Measurements from ENCODE around the gene CCDC51. TPM values are rescaled to one million over a fixed set of nuclear protein-coding genes. Genes with fewer than 3 reads are reported as not detected.

Gene CCDC51
- total and polyA plus RNA-seq, 2 of the 13 experiments (the other 11 are each of a cell fraction or from before 2014, with no cell fraction given), result 18.1 to 29.4 TPM

GRCh38 chr3:48440590-48440958 is 655 bp upstream of the CCDC51 start (continued):
- TF ChIP-seq PHF5A (CRISPR knock-in tag; IDR thresholded peaks at IDR 0.05; ENCODE audit: low read depth, unreplicated experiment), result peak; percentile 4
- no peak for TF ChIP-seq ZNF605 (CRISPR knock-in tag; IDR thresholded peaks at IDR 0.05)
- TF ChIP-seq ZNF749 (CRISPR knock-in tag; IDR thresholded peaks at IDR 0.05; ENCODE audit: borderline replicate concordance), result peak; percentile 1; the same call in 1 of the 2 replicates
- peak; percentile 4 for TF ChIP-seq MEF2D (CRISPR knock-in tag; IDR thresholded peaks at IDR 0.05)
- TF ChIP-seq ZNF142 (CRISPR knock-in tag; IDR thresholded peaks at IDR 0.05), result peak; percentile 5; the same call in 1 of the 2 replicates
- no peak for TF ChIP-seq TEAD3 (CRISPR knock-in tag; optimal IDR thresholded peaks at IDR 0.05; ENCODE audit: borderline replicate concordance)
- no peak for TF ChIP-seq ZNF570 (CRISPR knock-in tag; IDR thresholded peaks at IDR 0.05; ENCODE audit: borderline replicate concordance)
- no peak for TF ChIP-seq CBX5 (CRISPR knock-in tag; IDR thresholded peaks at IDR 0.05; ENCODE audit: borderline replicate concordance)
- TF ChIP-seq, protein P1, sequence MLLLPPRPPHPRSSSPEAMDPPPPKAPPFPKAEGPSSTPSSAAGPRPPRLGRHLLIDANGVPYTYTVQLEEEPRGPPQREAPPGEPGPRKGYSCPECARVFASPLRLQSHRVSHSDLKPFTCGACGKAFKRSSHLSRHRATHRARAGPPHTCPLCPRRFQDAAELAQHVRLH (CRISPR knock-in tag; IDR thresholded peaks at IDR 0.05; ENCODE audit: borderline replicate concordance, low read depth), result 0 out of 2 replicates have a peak, but pooled peaks have one; percentile 3
- TF ChIP-seq ATF7-NPFF (CRISPR knock-in tag; IDR thresholded peaks at IDR 0.05; ENCODE audit: low read depth), result no peak
- peak; percentile 10 for TF ChIP-seq KAT7 (CRISPR knock-in tag; IDR thresholded peaks at IDR 0.05; ENCODE audit: borderline replicate concordance)

All from HepG2 (cell line).